ENCODE results near the gene MAML2. TPM values are rescaled to one million over a fixed set of nuclear protein-coding genes. Genes with fewer than 3 reads are reported as not detected.

The MAML2 gene
- total RNA-seq, 1 experiment from 2014 or later, result 2.9 TPM

- no peaks in the 10 kb centered on the region for H3K4me1 ChIP-seq (ENCODE audit: control insufficient read depth, insufficient read depth, low read length)
Observed at GRCh38 chr11:96106645-96107044, 236.3 kb downstream of the MAML2 start.

GRCh38 chr11:96105944-96106343 lies 237.1 kb downstream of the MAML2 start:
- H3K4me3 ChIP-seq (ENCODE audit: low read depth in 2 of 2, low read length in 2 of 2), result no peak overlapping the region
- H3K4me1 ChIP-seq (ENCODE audit: control insufficient read depth, insufficient read depth, low read length), result no peaks in the 10 kb centered on the region
- no peak for ATAC-seq
- POLR2A ChIA-PET, result interaction anchor here (0.6 kb wide), 1 partner anchor 182 kb away, joined by 8 read pairs; no protein-coding TSS in a partner anchor
- no peaks in the 10 kb centered on the region for H3K9me3 ChIP-seq (ENCODE audit: control insufficient read depth, insufficient read depth, low read depth, low read length)
- intact Hi-C loops (cut with micrococcal nuclease; ENCODE audit: unreplicated experiment), result no loop called here
- TF ChIP-seq POLR2AphosphoS5 (IDR thresholded peaks at IDR 0.05; ENCODE audit: low read depth, low read length) (no peak), SIN3A (IDR thresholded peaks at IDR 0.05; ENCODE audit: borderline replicate concordance, insufficient read depth, low read depth, low read length) (no peak), CTCF (IDR thresholded peaks at IDR 0.05) (no peak), TCF7L2 (IDR thresholded peaks at IDR 0.05; ENCODE audit: low read depth, low read length) (no peak), REST (IDR thresholded peaks at IDR 0.05; ENCODE audit: insufficient read depth in 1 of 2, low read depth in 2 of 2, low read length in 1 of 2) (no peak)
- H3K27ac ChIP-seq (ENCODE audit: low read length), result no peak overlapping the region
- H3K36me3 ChIP-seq (ENCODE audit: control insufficient read depth, insufficient read depth, low read length), result no peaks in the 10 kb centered on the region
- DNase-seq (ENCODE audit: low read depth, low spot score), result no peak
- in situ Hi-C loops (cut with HindIII; ENCODE audit: low pct_unique_long_range_greater_than_20kb, low sequenced_read_pairs), result no loop called here
- CTCF ChIA-PET, result no interaction called here
- no TSS peak for BruUV-seq (replicated peaks)
- H3K27me3 ChIP-seq (ENCODE audit: control insufficient read depth, insufficient read depth, low read length), result no peaks in the 10 kb centered on the region

More at GRCh38 chr11:96106645-96107044, 236.3 kb downstream of the MAML2 start:
- BruUV-seq (replicated peaks), result no TSS peak
- no peak overlapping the region for H3K27ac ChIP-seq (ENCODE audit: low read length)
- in situ Hi-C loops (cut with HindIII; ENCODE audit: low pct_unique_long_range_greater_than_20kb, low sequenced_read_pairs) (no loop called here), intact Hi-C loops (cut with micrococcal nuclease; ENCODE audit: unreplicated experiment) (no loop called here)
- no peaks in the 10 kb centered on the region for H3K36me3 ChIP-seq (ENCODE audit: control insufficient read depth, insufficient read depth, low read length)
- H3K9me3 ChIP-seq (ENCODE audit: control insufficient read depth, insufficient read depth, low read depth, low read length), result no peaks in the 10 kb centered on the region
- H3K27me3 ChIP-seq (ENCODE audit: control insufficient read depth, insufficient read depth, low read length), result no peaks in the 10 kb centered on the region
- no peak overlapping the region for H3K4me3 ChIP-seq (ENCODE audit: low read depth in 2 of 2, low read length in 2 of 2)
- DNase-seq (ENCODE audit: low read depth, low spot score), result no peak
- no peak for ATAC-seq
- POLR2A ChIA-PET, result no interaction called here
- no peak for TF ChIP-seq TCF7L2 (IDR thresholded peaks at IDR 0.05; ENCODE audit: low read depth, low read length)
- TF ChIP-seq POLR2AphosphoS5 (IDR thresholded peaks at IDR 0.05; ENCODE audit: low read depth, low read length), result no peak
- TF ChIP-seq REST (IDR thresholded peaks at IDR 0.05; ENCODE audit: insufficient read depth in 1 of 2, low read depth in 2 of 2, low read length in 1 of 2), result no peak
- no peak for TF ChIP-seq CTCF (IDR thresholded peaks at IDR 0.05)
- TF ChIP-seq SIN3A (IDR thresholded peaks at IDR 0.05; ENCODE audit: borderline replicate concordance, insufficient read depth, low read depth, low read length), result no peak
- CTCF ChIA-PET, result no interaction called here

Measured in Panc1 (cell line).